Neuronal stem cell (in vitro differentiated cells): ENCODE results near the gene ZMIZ1.
A peak's percentile ranks its signal among the peaks of the same experiment; 100 is the strongest.

ENCODE experiments used
- DNase-seq: peaks from one replicate; pipeline ENCODE4 v3.0.0-alpha.2; 2013; ENCODE audit warnings: low spot score
- H2AFZ ChIP-seq: one replicate; pipeline ENCODE4 v1.6.1; 2013; ENCODE audit warnings: mild to moderate bottlenecking, low read length, inconsistent platforms
- H2AK5ac ChIP-seq: 2 replicates; pipeline ENCODE4 v1.6.1; 2013; ENCODE audit warnings: low read depth, mild to moderate bottlenecking, inconsistent platforms, low read length, moderate library complexity, mixed read lengths
- H2BK120ac ChIP-seq: 2 replicates; pipeline ENCODE4 v1.6.1; 2013; ENCODE audit warnings: low read depth, mild to moderate bottlenecking, inconsistent platforms, low read length, moderate library complexity, mixed read lengths
- H2BK12ac ChIP-seq: one replicate; pipeline ENCODE4 v1.6.1; 2013; ENCODE audit warnings: low read length, inconsistent platforms
- H2BK15ac ChIP-seq: 2 replicates; pipeline ENCODE4 v1.6.1; 2013; ENCODE audit warnings: mild to moderate bottlenecking, low read length, inconsistent platforms, mixed read lengths
- H2BK5ac ChIP-seq: one replicate; pipeline ENCODE4 v1.6.1; 2013; ENCODE audit warnings: inconsistent platforms, mild to moderate bottlenecking, low read length, moderate library complexity
- H3K14ac ChIP-seq: one replicate; pipeline ENCODE4 v1.6.1; 2013; ENCODE audit warnings: low read length, inconsistent platforms
- H3K18ac ChIP-seq: 2 replicates; pipeline ENCODE4 v1.6.1; 2013; ENCODE audit warnings: low read length, inconsistent platforms
- H3K23ac ChIP-seq: 2 replicates; pipeline ENCODE4 v1.6.1; 2013; ENCODE audit warnings: low read depth, mild to moderate bottlenecking, mixed read lengths, low read length, inconsistent platforms; ENCODE audit not compliant: poor library complexity
- H3K27ac ChIP-seq: replicated peaks from 3 replicates; pipeline ENCODE4 v1.5.1; 2013; ENCODE audit warnings: low read length, inconsistent platforms
- H3K27me3 ChIP-seq, 3 experiments: 2 replicates each; pipeline ENCODE4 v1.6.1; 2013; ENCODE audit warnings: low read length in 3 of 3, mild to moderate bottlenecking in 2 of 3, inconsistent platforms in 1 of 3, low read depth in 1 of 3, mixed read lengths in 1 of 3, moderate library complexity in 1 of 3; ENCODE audit not compliant: control insufficient read depth in 3 of 3, insufficient read depth in 3 of 3
- H3K36me3 ChIP-seq, 2 donors: replicated peaks in 1 of 2; 2 replicates each; pipeline ENCODE4 v1.6.1; 2013; ENCODE audit warnings: low read length in 2 of 2; ENCODE audit not compliant: control insufficient read depth in 2 of 2, insufficient read depth in 2 of 2
- H3K4ac ChIP-seq: 2 replicates; pipeline ENCODE4 v1.6.1; 2013; ENCODE audit warnings: inconsistent platforms, mild to moderate bottlenecking, low read length, moderate library complexity
- H3K4me1 ChIP-seq, 2 donors: 1 replicate in 1 of 2; 2 replicates in 1 of 2; pipeline ENCODE4 v1.6.1; 2013; ENCODE audit warnings: low read length in 2 of 2, low read depth in 1 of 2; ENCODE audit not compliant: control insufficient read depth in 2 of 2, insufficient read depth in 1 of 2
- H3K4me2 ChIP-seq: one replicate; pipeline ENCODE4 v1.6.1; 2013; ENCODE audit warnings: mild to moderate bottlenecking, low read length, inconsistent platforms; ENCODE audit not compliant: insufficient read depth, poor library complexity, severe bottlenecking
- H3K4me3 ChIP-seq, 2 donors: 2 replicates each; pipeline ENCODE4 v1.5.1; 2013; ENCODE audit warnings: low read length in 2 of 2, mild to moderate bottlenecking in 2 of 2, inconsistent platforms in 1 of 2, moderate library complexity in 1 of 2
- H3K79me1 ChIP-seq: one replicate; pipeline ENCODE4 v1.6.1; 2013; ENCODE audit warnings: low read depth, mild to moderate bottlenecking, inconsistent platforms, low read length, moderate library complexity
- H3K9ac ChIP-seq: one replicate; pipeline ENCODE4 v1.6.1; 2013; ENCODE audit warnings: mild to moderate bottlenecking, low read depth, low read length, inconsistent platforms; ENCODE audit not compliant: poor library complexity
- H3K9me3 ChIP-seq, 2 donors: replicated peaks in 1 of 2; 2 replicates each; pipeline versions ENCODE3 to v1.6.1; 2013; ENCODE audit warnings: low read length in 2 of 2, mild to moderate bottlenecking in 2 of 2, inconsistent platforms in 1 of 2, low read depth in 1 of 2, mixed read lengths in 1 of 2, moderate library complexity in 1 of 2; ENCODE audit not compliant: control insufficient read depth in 2 of 2, insufficient read depth in 1 of 2
- H4K8ac ChIP-seq: one replicate; pipeline ENCODE4 v1.6.1; 2013; ENCODE audit warnings: low read depth, mild to moderate bottlenecking, inconsistent platforms, low read length, moderate library complexity
- H4K91ac ChIP-seq: one replicate; pipeline ENCODE4 v1.6.1; 2013; ENCODE audit warnings: low read length, low read depth, mild to moderate bottlenecking, inconsistent platforms; ENCODE audit not compliant: poor library complexity
- WGBS, 2 donors: extraction: QIAGEN DNeasy Blood & Tissue Kit; methylation state at CpG; one replicate each; pipeline ENCODE4 v1.1.7; 2013; ENCODE audit warnings: missing lambda C conversion rate in 2 of 2, mixed read lengths in 1 of 2; ENCODE audit not compliant: insufficient read length in 2 of 2, insufficient replicate concordance in 1 of 2; ENCODE audit errors: extremely low coverage in 2 of 2; 5-methylcytosine and 5-hydroxymethylcytosine counted together

Gene ZMIZ1

DNA sequence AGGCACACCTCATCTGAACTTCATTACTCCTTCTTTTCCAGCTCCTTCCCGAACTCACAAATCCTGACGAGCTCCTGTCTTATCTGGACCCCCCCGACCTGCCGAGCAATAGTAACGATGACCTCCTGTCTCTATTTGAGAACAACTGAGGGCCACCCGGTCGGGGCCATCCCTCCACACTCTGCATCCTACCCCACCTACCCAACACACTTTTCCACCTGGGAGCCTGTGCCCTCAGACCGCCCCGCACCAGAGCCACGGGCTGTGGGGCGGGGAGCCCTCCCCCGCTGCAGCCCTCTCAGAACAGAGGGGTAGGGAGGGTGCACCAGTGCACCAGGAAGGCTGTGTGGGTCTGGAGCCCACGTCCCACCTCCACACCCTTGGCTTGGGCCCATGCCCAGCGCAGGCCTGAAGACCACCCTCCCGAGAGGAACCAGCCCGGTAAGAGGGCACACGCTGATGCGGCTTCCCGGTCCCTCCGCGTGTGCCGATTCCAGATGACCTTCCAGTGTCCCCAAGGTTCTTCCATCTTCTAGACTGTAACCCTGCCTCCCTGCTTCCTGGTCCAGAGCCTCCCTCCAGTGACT, 243.9 kb downstream of the ZMIZ1 start:
- no peak overlapping the region for H2AFZ ChIP-seq
- H3K27ac ChIP-seq = no peak overlapping the region
- H3K9me3 ChIP-seq = no peaks in the 10 kb centered on the region
- no peak overlapping the region for H3K4me3 ChIP-seq
- no peak overlapping the region for H3K14ac ChIP-seq
- peaks cover 47 to 84% of the 10 kb centered on the region in 2 donors for H3K36me3 ChIP-seq
- H2BK5ac ChIP-seq = no peak overlapping the region
- WGBS, 2 donors = no CpG with 5 or more reads among the region's 22 CpGs
- no peaks in the 10 kb centered on the region for H3K27me3 ChIP-seq
- no peak overlapping the region for H2BK120ac ChIP-seq
- peaks cover 6% of the 10 kb centered on the region for H3K79me1 ChIP-seq
- H3K9ac ChIP-seq = no peak overlapping the region
- H3K4ac ChIP-seq = no peak overlapping the region
- no peak overlapping the region for H3K18ac ChIP-seq
- H2BK12ac ChIP-seq = no peak overlapping the region
- no peak overlapping the region for H2BK15ac ChIP-seq
- H4K91ac ChIP-seq = no peak overlapping the region
- H3K23ac ChIP-seq = no peak overlapping the region
- no peak overlapping the region for H3K4me2 ChIP-seq
- H2AK5ac ChIP-seq = no peak overlapping the region
- DNase-seq = no peak
- peak overlapping the region; percentile 23 for H4K8ac ChIP-seq
- H3K4me1 ChIP-seq = peaks cover 13 to 16% of the 10 kb centered on the region in 2 donors

DNA sequence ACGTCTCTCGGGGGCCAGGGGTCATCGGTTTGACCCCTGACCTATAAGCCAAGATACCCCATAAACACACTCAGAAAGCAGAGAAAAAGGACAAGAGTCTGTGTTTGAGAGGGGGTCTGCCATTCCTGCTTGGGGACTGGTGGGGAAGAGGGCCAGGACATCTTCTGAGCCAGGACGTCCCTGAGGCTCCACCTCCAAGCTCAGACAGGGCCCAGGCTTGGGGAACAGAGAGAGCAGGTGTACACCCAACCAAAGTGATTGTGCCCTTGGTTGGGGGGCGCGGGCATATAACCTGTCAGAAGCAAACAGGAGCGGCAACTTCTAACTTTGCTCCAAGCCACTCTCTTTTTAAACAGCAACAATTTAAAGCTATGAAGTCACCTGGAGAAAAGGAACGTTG, 244.6 kb downstream of the ZMIZ1 start:
- H3K4me1 ChIP-seq = peaks cover 18 to 23% of the 10 kb centered on the region in 2 donors
- H4K91ac ChIP-seq = no peak overlapping the region
- no peak overlapping the region for H3K9ac ChIP-seq
- no peak overlapping the region for H3K23ac ChIP-seq
- no peak overlapping the region for H2BK5ac ChIP-seq
- no peak overlapping the region for H4K8ac ChIP-seq
- no peak overlapping the region for H2AK5ac ChIP-seq
- no peak overlapping the region for H3K4ac ChIP-seq
- H3K18ac ChIP-seq = peak overlapping the region; percentile 33
- no peak overlapping the region for H2AFZ ChIP-seq
- no peak overlapping the region for H2BK120ac ChIP-seq
- peaks cover 6% of the 10 kb centered on the region for H3K79me1 ChIP-seq
- H3K4me3 ChIP-seq = no peak overlapping the region
- no peaks in the 10 kb centered on the region for H3K27me3 ChIP-seq
- H3K14ac ChIP-seq = no peak overlapping the region
- no peak for DNase-seq
- H2BK12ac ChIP-seq = no peak overlapping the region
- no CpG with 5 or more reads among the region's 8 CpGs for WGBS, 2 donors
- H3K9me3 ChIP-seq = no peaks in the 10 kb centered on the region
- H2BK15ac ChIP-seq = no peak overlapping the region
- H3K4me2 ChIP-seq = no peak overlapping the region
- H3K36me3 ChIP-seq = peaks cover 43 to 77% of the 10 kb centered on the region in 2 donors
- no peak overlapping the region for H3K27ac ChIP-seq

DNA sequence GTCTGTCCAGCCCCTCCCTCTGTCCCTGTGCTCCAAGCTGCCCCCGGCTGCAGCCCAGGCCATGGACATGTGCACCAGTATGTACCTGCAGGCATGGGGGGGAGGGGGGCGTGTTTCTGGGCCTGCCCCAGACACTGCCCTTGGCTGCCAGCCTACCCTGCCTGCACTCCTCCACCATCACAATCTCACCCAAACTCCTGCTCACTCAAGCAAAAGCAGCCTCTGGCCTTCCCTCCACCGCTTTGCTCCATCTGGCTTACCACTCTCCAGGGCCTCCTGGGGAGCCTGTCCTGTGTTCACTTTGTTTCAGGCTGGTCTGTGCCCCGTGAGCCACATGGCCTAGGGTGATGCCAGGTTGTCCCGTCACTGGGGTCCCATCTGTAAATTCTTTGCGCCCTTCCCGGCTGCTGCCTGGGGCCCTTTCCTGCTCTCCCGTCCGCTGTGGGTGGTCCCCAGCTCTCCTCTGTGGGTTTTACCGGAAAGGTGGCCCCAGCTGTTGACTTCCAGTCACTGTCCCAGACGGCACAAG, 245.2 kb downstream of the ZMIZ1 start:
- no CpG with 5 or more reads among the region's 11 CpGs for WGBS, 2 donors
- H4K91ac ChIP-seq = no peak overlapping the region
- no peak overlapping the region for H3K4ac ChIP-seq
- no peak overlapping the region for H2BK5ac ChIP-seq
- H3K27me3 ChIP-seq = no peaks in the 10 kb centered on the region
- H3K27ac ChIP-seq = no peak overlapping the region
- H3K4me3 ChIP-seq = no peak overlapping the region
- H3K14ac ChIP-seq = no peak overlapping the region
- H2AK5ac ChIP-seq = no peak overlapping the region
- no peak overlapping the region for H3K23ac ChIP-seq
- no peak overlapping the region for H2BK120ac ChIP-seq
- H3K9ac ChIP-seq = no peak overlapping the region
- peaks cover 37 to 71% of the 10 kb centered on the region in 2 donors for H3K36me3 ChIP-seq
- no peak overlapping the region for H3K18ac ChIP-seq
- no peaks in the 10 kb centered on the region for H3K9me3 ChIP-seq
- H3K79me1 ChIP-seq = peaks cover 6% of the 10 kb centered on the region
- H2BK15ac ChIP-seq = no peak overlapping the region
- no peak overlapping the region for H4K8ac ChIP-seq
- DNase-seq = no peak
- H3K4me1 ChIP-seq = peaks cover 18 to 23% of the 10 kb centered on the region in 2 donors
- no peak overlapping the region for H2BK12ac ChIP-seq
- no peak overlapping the region for H3K4me2 ChIP-seq
- no peak overlapping the region for H2AFZ ChIP-seq

GRCh38 chr10:79314761-79315601, 246.2 kb downstream of the ZMIZ1 start:
- Histone ChIP-seq H2BK12ac (no peak overlapping the region), H3K36me3 (peaks cover 28 to 61% of the 10 kb centered on the region in 2 donors), H2AK5ac (no peak overlapping the region), H3K9me3 (peaks cover 0 to 3% of the 10 kb centered on the region in 2 donors), H3K27me3 (no peaks in the 10 kb centered on the region), H2BK120ac (no peak overlapping the region), H4K91ac (no peak overlapping the region), H3K14ac (no peak overlapping the region), H3K9ac (no peak overlapping the region), H2BK5ac (no peak overlapping the region), H3K27ac (no peak overlapping the region), H4K8ac (no peak overlapping the region), H3K4me2 (no peak overlapping the region), H2BK15ac (no peak overlapping the region), H3K79me1 (peaks cover 5% of the 10 kb centered on the region), H3K4me1 (peaks cover 18 to 23% of the 10 kb centered on the region in 2 donors), H3K4me3 (no peak overlapping the region), H3K4ac (no peak overlapping the region), H3K18ac (peak overlapping the region; percentile 52), H3K23ac (no peak overlapping the region), H2AFZ (no peak overlapping the region)
- no CpG with 5 or more reads among the region's 25 CpGs for WGBS, 2 donors
- no peak for DNase-seq
